ENCODE results near the gene SLFN12. TPM values are rescaled to one million over a fixed set of nuclear protein-coding genes. Genes with fewer than 3 reads are reported as not detected.

Gene SLFN12
- total and polyA plus RNA-seq, 3 experiments from 2014 or later: 2.5 to 7.9 (median 7.4) TPM

GRCh38 chr17:35368081-35368830, 64.0 kb downstream of the SLFN12 start:
- Mint-ChIP-seq H3K36me3 (peaks cover 18 to 38% (median 25%) of the 10 kb centered on the region in 3 donors), H3K27ac (peak overlapping the region; percentile 75 to 99 (median 90)), H3K4me3 (peak overlapping the region; percentile 25 to 71 (median 61)), H3K9me3 (peaks cover 4 to 13% (median 6%) of the 10 kb centered on the region in 5 donors), H3K27me3 (no peaks in the 10 kb centered on the region), H3K4me1 (peaks cover 62 to 93% (median 88%) of the 10 kb centered on the region in 3 donors)
- Histone ChIP-seq H3K4me1 (ENCODE audit: insufficient read depth, low read length) (peaks cover 24% of the 10 kb centered on the region), H3K36me3 (ENCODE audit: insufficient read depth, low read length) (no peaks in the 10 kb centered on the region), H3K27ac (ENCODE audit: low read depth, low read length) (no peak overlapping the region), H3K4me3 (ENCODE audit: low read length) (no peak overlapping the region), H3K27me3 (ENCODE audit: insufficient read depth, low read length, poor library complexity, severe bottlenecking) (no peaks in the 10 kb centered on the region), H3K9me3 (ENCODE audit: low read length) (no peaks in the 10 kb centered on the region)
- ChIA-PET CTCF (interaction anchor here (0.9 to 1.8 kb wide), 3 partner anchors 9 to 201 kb away, joined by 4 to 5 read pairs (median 4); no protein-coding TSS in a partner anchor), POLR2A (no interaction called here)
- DNase-seq: peak in 4 of 5 donors; percentile 11 to 58 (median 46)

- peak overlapping the region in 5 of 8 donors; percentile 3 to 80 (median 25) for H3K27ac Mint-ChIP-seq
- Histone ChIP-seq H3K4me3 (ENCODE audit: low read length) (no peak overlapping the region), H3K4me1 (ENCODE audit: insufficient read depth, low read length) (peaks cover 3% of the 10 kb centered on the region), H3K36me3 (ENCODE audit: insufficient read depth, low read length) (peaks cover 9% of the 10 kb centered on the region), H3K27me3 (ENCODE audit: insufficient read depth, low read length, poor library complexity, severe bottlenecking) (no peaks in the 10 kb centered on the region), H3K27ac (ENCODE audit: low read depth, low read length) (no peak overlapping the region), H3K9me3 (ENCODE audit: low read length) (no peaks in the 10 kb centered on the region)
- ChIA-PET POLR2A (no interaction called here), CTCF (interaction anchor here (0.8 kb wide), 1 partner anchor 12 kb away, joined by 3 read pairs; the partner anchor contains the start of gene SLFN11)
- H3K9me3 Mint-ChIP-seq: no peaks in the 10 kb centered on the region
- peaks cover 17 to 79% (median 31%) of the 10 kb centered on the region in 3 donors for H3K36me3 Mint-ChIP-seq
- no peaks in the 10 kb centered on the region for H3K27me3 Mint-ChIP-seq
- peaks cover 29 to 75% (median 64%) of the 10 kb centered on the region in 3 donors for H3K4me1 Mint-ChIP-seq
- H3K4me3 Mint-ChIP-seq: peak overlapping the region in 1 of 7 donors; percentile 14
- DNase-seq: no peak
Measured at GRCh38 chr17:35361027-35361426, 71.3 kb downstream of the SLFN12 start.

Other genes with a start within 250 kb of the SLFN12 start
- not detected for gene SLC35G3, start 238.1 kb downstream of the SLFN12 start, total RNA-seq
- gene SLC35G3, start 238.1 kb downstream of the SLFN12 start, polyA plus RNA-seq: not detected
- 10 to 100 TPM; 28.6 to 30.2 TPM for gene SLFN5, start 189.4 kb downstream of the SLFN12 start, total RNA-seq
- gene SLFN5, start 189.4 kb downstream of the SLFN12 start, polyA plus RNA-seq: 158 TPM
- 10 to 100 TPM; 39.5 to 48.4 TPM for gene SLFN11, start 58.9 kb downstream of the SLFN12 start, total RNA-seq
- gene SLFN11, start 58.9 kb downstream of the SLFN12 start, polyA plus RNA-seq: 17.0 TPM
- 10 to 100 TPM; 23.0 to 24.4 TPM for gene SLFN13, start 16.3 kb upstream of the SLFN12 start, total RNA-seq
- gene SLFN13, start 16.3 kb upstream of the SLFN12 start, polyA plus RNA-seq: 7.0 TPM
- gene SLFN12L, start 105.2 kb upstream of the SLFN12 start, total RNA-seq: 10 to 100 TPM; 48.8 to 50.8 TPM
- 27.5 TPM for gene SLFN12L, start 105.2 kb upstream of the SLFN12 start, polyA plus RNA-seq
- under 1 TPM; 0.15 to 0.16 TPM for gene SLFN14, start 128.3 kb upstream of the SLFN12 start, total RNA-seq
- gene SLFN14, start 128.3 kb upstream of the SLFN12 start, polyA plus RNA-seq: 0.13 TPM
- gene PEX12, start 146.1 kb upstream of the SLFN12 start, total RNA-seq: 1 to 10 TPM; 8.3 to 8.5 TPM
- gene PEX12, start 146.1 kb upstream of the SLFN12 start, polyA plus RNA-seq: 2.0 TPM
- 100 to 1,000 TPM; 163 to 178 TPM for gene AP2B1, start 154.8 kb upstream of the SLFN12 start, total RNA-seq
- gene AP2B1, start 154.8 kb upstream of the SLFN12 start, polyA plus RNA-seq: 67.9 TPM

Measured in CD8-positive, alpha-beta memory T cell (primary cell).